Fibroblast of upper back skin (primary cell): ENCODE results near the gene CRTC2.
A peak's percentile ranks its signal among the peaks of the same experiment; 100 is the strongest.

Experiments
- DNase-seq: peaks from one replicate; pipeline ENCODE4 v3.0.0-alpha.2; 2013

The CRTC2 gene

GRCh38 chr1:153970346-153970745 is 11.9 kb upstream of the CRTC2 start:
- no peak for DNase-seq

- DNase-seq, result no peak
Measured at GRCh38 chr1:153968972-153969371, 10.6 kb upstream of the CRTC2 start.

- DNase-seq, result no peak
Measured at GRCh38 chr1:153968408-153968807, 10.0 kb upstream of the CRTC2 start.

- no peak for DNase-seq
Measured at GRCh38 chr1:153968000-153968363, 9.6 kb upstream of the CRTC2 start.

GRCh38 chr1:153967107-153967999 is 8.9 kb upstream of the CRTC2 start, which contains the start of gene CREB3L4:
Gene CREB3L4 (plus strand): TSS chr1:153967902. CDS start chr1:153968526, 624 bp downstream.
- DNase-seq, result peak; percentile 97

GRCh38 chr1:153963850-153964331 is 5.5 kb upstream of the CRTC2 start:
- DNase-seq, result peak; percentile 44

- DNase-seq, result peak; percentile 96
Measured at GRCh38 chr1:153963030-153963849, 4.8 kb upstream of the CRTC2 start, which contains the start of gene SLC39A1. Gene SLC39A1 (minus strand): TSS chr1:153963537. CDS start chr1:153962715, 822 bp downstream.

GRCh38 chr1:153962088-153963029 is 3.9 kb upstream of the CRTC2 start:
- DNase-seq, result peak; percentile 36

GRCh38 chr1:153961421-153961820 is 3.0 kb upstream of the CRTC2 start:
- DNase-seq, result no peak

GRCh38 chr1:153960206-153960605 is 1.8 kb upstream of the CRTC2 start:
- no peak for DNase-seq

GRCh38 chr1:153959454-153959853 is 1.0 kb upstream of the CRTC2 start:
- no peak for DNase-seq

GRCh38 chr1:153958961-153959260 is 499 bp upstream of the CRTC2 start:
- no peak for DNase-seq

- no peak for DNase-seq
Measured at GRCh38 chr1:153957744-153958110, 685 bp downstream of the CRTC2 start.

GRCh38 chr1:153956997-153957715 is 1.3 kb downstream of the CRTC2 start:
- no peak for DNase-seq

- DNase-seq, result no peak
Measured at GRCh38 chr1:153954826-153955225, 3.6 kb downstream of the CRTC2 start.

GRCh38 chr1:153953859-153954365 is 4.5 kb downstream of the CRTC2 start:
- DNase-seq, result no peak

- DNase-seq, result no peak
Measured at GRCh38 chr1:153951801-153952200, 6.6 kb downstream of the CRTC2 start.

- DNase-seq, result no peak
Measured at GRCh38 chr1:153951183-153951582, 7.2 kb downstream of the CRTC2 start.

GRCh38 chr1:153946622-153947241 is 11.7 kb downstream of the CRTC2 start, which contains the start of gene DENND4B:
Gene DENND4B (minus strand): TSS chr1:153946718. CDS start chr1:153944374, 2,344 bp downstream.
- peak; percentile 71 for DNase-seq

- DNase-seq, result peak; percentile 37
Measured at GRCh38 chr1:153945795-153946621, 12.4 kb downstream of the CRTC2 start.
